Islet of Langerhans (tissue), 1 donor: Measurements from ENCODE around the gene POLN.
"Not testable (repeated sequence)": the region's sequence is repeated elsewhere in the genome, so short reads cannot be mapped to it uniquely, and the experiment has no call there.

Source experiments
- FAIRE-seq: peaks from one replicate; lab custom pipeline; 2011; peaks lifted over from hg19 to GRCh38; lab: Jason Lieb, UNC

POLN gene

GRCh38 chr4:2217726-2218125 lies 24.2 kb downstream of the POLN start:
- no peak for FAIRE-seq

GRCh38 chr4:2212831-2213230 lies 29.1 kb downstream of the POLN start:
- FAIRE-seq: no peak

- FAIRE-seq: not testable (repeated sequence)
These were observed 39.1 kb downstream of the POLN start for GRCh38 chr4:2202789-2203188.

- no peak for FAIRE-seq
These were observed 47.4 kb downstream of the POLN start for GRCh38 chr4:2194496-2194895.

DNA sequence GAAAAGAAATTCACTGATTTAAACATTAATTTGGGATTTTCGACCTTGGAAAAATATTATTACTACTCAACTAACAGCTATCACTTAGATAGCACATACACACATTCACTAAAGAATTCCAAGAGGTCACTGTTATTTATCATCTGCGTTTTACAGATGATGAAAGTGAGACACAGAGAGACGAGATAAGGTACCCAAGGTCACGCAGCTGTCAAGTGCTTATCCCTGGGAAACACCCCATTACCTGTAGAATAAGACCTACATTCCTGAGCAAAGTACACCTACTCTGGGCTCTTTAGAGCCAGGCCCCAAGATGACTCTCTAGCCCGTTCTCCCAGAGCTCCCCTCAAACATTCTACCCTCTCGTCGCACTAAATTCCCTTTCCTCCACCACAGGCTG lies 48.6 kb downstream of the POLN start:
- no peak for FAIRE-seq

DNA sequence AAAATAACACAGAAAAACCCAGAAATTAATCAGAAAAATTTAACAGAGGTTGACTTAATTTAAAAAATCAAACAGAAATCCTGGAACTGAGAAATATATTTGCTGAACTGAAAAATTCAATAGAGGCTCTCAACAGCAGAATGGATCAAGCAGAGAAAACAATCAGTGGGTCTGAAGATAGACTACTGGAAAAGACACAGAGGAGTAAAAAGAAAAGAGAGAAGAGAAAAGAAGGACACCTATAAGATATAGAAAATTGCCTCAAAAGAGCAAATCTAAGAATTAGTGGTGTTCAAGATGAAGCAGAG lies 55.1 kb downstream of the POLN start:
- FAIRE-seq: peak; percentile 33

DNA sequence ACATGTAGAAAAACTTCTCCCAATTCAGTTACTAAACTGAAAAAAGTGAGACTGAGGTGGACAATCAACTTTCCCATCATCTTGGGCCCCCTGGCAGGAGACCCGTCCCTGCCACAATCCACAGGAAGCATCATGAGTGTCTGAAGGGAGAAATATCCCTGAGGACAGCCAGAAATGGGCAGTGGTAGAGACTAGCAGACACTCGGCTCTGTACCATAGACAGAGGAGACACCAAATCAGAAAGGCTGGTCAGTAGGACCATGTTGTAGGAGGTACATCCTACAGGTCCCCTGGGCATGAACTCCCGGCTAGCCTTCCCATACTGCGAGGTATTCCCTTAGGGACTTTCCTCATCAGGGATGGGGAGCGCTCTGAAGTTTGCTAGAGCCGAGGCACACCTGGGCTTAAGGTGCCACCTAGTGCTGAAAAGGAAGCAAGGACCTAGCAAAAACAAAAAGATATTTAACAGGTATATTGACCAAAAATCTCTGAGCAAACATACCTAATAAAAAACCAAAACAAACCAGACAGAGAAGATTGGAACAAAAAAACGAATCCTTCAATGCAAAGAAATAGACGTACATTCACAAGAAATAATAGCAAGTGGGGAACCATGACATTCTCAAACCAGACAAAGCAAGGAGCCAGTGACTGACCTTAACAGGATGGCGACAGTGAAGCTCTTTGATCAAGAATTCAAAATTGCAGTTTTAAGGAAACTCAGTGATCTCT lies 55.6 kb downstream of the POLN start:
- FAIRE-seq: no peak

DNA sequence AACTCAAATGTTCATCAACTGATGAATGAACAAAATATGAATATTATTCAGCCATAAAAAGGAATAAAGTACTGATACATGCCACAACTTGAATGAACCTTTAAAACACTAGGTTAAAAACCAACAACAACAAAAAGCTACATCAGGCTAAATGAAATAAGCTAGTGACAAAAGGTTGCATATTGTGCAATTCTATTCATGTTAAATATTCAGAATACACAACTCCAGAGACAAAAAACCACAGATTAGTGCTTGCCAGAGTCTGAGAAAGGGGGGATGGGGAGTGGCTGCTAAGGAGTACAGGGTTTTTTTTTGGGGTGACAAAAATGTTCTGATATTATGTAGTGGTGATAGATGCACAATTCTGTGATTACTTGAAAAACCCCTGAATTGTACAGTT lies 58.5 kb downstream of the POLN start:
- no peak for FAIRE-seq

DNA sequence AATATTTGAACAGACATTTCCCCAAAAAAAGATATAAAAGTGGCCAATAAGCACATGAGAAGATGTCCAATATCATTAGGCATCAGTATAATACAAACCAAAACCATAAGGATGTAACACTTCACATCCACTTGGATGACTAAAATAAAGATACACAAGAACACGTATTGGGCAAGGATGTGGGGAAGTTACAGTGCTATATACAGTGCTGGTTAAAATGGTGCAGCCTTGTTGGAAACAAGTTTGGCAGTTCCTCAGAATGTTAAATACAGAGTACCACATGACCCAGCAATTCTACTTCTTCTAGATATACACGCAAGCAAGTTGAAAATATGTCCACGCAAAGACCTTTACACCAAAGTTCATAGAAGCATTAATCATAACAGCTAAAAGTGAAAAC lies 58.9 kb downstream of the POLN start:
- no peak for FAIRE-seq

DNA sequence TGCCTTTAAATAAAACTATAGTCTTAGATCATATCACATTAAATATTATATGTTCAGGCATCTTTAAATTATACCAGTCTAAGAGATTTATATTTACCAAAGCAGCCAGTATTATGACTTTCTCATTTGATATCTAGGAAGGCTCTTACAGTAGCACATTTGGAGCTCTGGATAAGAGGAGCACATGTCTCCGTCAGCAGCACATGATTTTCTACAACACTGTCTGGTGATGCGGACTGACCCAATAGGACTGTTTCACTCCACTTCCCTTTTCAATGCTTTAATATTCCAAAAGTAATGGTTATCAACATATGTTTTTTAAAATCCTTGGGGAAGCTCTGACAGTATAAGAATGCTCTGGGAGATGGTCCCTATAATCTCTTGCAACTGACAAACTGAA lies 61.5 kb downstream of the POLN start:
- FAIRE-seq: no peak

DNA sequence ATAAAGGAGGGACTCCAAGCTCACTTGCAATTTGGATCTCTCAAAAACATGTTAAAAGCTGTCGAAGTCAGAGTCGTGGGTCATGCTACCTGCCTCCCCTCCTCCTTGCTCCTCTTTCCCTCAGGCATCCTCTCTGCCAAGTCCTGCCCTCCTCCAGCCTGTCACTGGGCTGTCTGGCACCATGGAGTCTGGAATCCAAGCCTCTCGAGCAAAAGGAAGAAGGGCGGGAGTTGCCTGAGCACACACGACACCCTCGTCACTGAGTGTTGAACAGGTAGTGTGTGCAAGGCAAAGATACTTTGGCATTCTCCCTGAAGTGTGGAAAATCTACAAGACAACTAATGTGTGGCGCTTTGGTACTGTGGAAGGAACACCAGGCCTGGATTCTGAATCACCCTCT lies 62.2 kb downstream of the POLN start:
- FAIRE-seq: no peak

DNA sequence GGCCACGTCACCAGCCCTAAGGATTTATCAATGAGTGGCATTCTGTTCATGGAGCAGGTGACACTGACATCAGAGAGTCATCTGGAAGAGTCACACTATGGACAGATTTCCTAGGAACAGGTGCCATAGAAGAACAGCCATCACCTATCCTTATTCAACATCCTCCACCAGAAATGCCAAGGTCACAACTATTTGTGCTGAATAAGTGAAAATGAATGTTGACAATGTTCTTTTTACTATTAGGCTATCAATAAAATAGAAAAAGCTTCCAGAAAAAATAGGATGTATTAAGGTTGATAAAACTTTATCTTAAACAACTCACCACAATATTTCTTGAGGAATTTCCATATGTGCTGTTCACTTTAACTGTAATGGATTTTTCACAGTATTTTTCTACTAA lies 62.9 kb downstream of the POLN start:
- no peak for FAIRE-seq

GRCh38 chr4:2177443-2178093 lies 64.4 kb downstream of the POLN start:
- FAIRE-seq: no peak

DNA sequence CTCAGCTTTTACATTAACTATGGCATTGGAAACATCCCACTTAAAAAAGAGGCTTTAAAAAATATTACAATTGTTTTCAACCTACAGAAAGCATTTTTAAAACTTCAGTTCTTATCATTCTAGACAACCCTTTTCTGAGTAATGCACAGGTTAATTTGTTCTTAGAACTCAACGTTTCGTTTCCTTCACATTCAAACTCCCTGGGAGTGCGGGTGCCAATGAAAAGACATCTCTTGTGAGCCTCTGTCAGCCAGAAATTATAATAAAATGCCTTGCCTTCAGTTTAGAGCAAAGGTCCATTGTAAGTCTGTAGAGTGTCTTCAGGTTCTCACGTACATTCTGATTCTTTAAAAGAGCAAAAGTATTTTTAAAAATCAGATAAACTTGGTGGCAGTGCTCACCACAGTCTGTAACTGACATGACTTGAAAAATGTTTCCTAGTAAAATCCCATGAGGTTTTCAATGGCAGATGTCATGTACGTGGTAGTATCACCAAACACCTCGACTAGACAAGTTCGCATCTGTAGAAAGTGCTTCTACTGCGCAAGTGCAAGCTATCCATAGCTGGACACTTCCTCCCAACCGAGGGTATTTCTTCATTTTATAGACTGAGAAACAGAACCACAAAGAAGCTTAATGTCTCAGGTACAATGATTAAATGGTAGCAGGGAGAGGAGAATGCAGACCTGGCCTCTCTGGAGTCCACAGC lies 65.8 kb downstream of the POLN start:
- FAIRE-seq: no peak

- no peak for FAIRE-seq
These were observed 67.9 kb downstream of the POLN start for GRCh38 chr4:2174061-2174460.

- no peak for FAIRE-seq
These were observed 69.2 kb downstream of the POLN start for GRCh38 chr4:2172627-2173231.

DNA sequence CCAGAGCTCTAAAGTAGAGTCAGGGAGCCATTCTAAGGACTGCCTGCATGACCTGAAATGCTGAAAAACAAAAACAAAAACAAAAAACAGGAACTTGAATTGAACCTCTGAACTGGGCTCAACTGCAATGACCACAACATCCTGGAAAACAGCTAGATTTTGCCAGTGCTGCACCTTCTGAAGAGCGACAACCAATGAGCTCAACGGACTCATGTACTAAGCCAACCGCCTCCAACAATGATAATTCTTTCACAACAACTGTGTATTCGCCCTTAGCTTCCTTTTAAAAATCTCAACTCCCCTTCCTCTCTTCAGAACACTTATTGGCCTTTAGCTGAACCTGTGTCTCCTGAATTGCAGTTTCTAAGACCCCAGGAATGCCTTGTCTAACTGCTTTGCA lies 69.8 kb downstream of the POLN start:
- no peak for FAIRE-seq

- no peak for FAIRE-seq
These were observed 73.2 kb downstream of the POLN start for GRCh38 chr4:2168469-2169319.

- no peak for FAIRE-seq
These were observed 75.7 kb downstream of the POLN start for GRCh38 chr4:2166253-2166652.

DNA sequence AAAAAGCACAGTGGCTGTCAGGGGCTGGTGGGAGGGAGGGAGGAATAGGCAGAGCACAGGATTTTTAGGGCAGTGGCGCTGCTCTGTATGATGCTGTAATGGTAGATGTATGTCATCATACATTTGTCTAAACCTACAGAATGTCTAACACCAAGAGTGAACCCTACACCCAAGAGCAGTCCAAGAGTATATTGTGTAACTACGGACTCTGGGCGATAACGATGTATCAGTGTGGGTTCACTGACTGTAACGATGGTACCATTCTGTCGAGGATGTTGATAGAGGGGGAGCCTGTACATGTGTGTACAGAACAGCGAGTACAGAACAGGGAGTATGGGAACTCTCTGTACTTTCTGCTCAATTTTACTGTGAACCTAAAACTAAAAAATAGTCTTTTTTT lies 76.5 kb downstream of the POLN start:
- no peak for FAIRE-seq

DNA sequence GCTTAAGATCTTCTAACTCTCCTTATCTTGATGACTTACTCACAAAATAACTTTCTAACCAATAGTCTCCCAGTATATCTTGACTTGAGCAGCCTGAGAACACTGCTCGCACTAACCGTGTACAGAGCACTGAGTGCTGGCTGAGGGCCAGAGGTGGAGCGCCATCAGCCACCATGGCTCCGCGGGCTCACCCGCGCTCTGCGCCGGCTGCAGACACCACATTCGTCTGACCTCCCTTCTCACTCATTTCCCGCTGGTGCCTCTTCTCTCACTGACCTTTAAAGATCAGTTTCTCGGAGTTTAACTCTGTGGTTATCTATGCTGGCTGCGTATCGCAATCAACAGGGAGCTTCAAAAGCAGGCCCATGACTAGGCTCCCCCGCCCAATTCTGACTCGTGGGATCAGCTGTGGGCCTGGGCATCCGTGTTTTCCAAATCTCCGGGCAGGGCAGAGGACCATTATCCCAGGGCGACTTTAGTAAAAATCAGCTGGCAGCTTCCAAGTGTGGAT lies 78.6 kb downstream of the POLN start:
- no peak for FAIRE-seq

DNA sequence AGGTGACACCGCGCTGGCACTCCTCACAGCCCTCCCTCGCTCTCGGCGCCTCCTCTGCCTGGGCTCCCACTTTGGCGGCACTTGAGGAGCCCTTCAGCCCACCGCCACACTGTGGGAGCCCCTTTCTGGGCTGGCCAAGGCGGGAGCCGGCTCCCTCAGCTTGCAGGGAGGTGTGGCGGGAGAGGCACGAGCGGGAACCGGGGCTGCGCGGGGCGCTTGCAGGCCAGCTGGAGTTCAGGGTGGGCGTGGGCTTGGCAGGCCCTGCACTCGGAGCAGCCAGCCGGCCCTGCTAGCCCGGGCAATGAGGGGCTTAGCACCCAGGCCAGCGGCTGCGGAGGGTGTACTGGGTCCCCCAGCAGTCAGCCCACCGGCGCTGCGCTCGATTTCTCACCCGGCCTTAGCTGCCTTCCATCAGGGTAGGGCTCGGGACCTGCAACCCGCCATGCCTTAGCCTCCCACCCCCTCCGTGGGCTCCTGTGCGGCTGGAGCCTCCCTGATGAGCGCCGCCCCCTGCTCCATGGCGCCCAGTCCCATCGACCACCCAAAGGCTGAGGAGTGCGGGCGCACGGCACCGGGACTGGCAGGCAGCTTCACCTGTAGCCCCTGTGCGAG lies 80.7 kb downstream of the POLN start:
- FAIRE-seq: not testable (repeated sequence)
